NCI-H1930 (cell line): ENCODE measurements around the gene FANCI.
"Not testable (repeated sequence)": the region's sequence is repeated elsewhere in the genome, so short reads cannot be mapped to it uniquely, and the experiment has no call there.

Experiments
- DNase-seq, 2 experiments: peaks; one replicate each; lab custom pipeline; 2025; lab: John Stamatoyannopoulos, UW

FANCI gene

DNA sequence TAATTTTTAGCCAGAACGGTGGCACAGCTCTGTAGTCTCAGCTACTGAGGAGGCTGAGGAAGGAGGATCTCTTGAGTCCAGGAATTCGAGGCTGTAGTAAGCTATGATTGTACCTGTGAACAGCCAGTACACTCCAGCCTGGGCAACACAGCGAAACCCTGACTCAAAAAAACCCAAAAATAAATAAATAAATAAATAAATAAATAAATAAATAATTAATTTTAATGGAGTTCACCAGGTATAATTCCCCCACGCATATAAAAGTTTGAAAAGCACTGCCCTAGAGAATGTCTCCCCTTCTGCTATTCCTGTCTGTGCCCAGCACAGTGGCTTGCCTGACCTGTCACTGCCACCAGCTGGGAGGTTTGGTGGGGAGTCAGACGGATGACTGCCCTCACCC lies 18.2 kb upstream of the FANCI start:
- no peak for DNase-seq

DNA sequence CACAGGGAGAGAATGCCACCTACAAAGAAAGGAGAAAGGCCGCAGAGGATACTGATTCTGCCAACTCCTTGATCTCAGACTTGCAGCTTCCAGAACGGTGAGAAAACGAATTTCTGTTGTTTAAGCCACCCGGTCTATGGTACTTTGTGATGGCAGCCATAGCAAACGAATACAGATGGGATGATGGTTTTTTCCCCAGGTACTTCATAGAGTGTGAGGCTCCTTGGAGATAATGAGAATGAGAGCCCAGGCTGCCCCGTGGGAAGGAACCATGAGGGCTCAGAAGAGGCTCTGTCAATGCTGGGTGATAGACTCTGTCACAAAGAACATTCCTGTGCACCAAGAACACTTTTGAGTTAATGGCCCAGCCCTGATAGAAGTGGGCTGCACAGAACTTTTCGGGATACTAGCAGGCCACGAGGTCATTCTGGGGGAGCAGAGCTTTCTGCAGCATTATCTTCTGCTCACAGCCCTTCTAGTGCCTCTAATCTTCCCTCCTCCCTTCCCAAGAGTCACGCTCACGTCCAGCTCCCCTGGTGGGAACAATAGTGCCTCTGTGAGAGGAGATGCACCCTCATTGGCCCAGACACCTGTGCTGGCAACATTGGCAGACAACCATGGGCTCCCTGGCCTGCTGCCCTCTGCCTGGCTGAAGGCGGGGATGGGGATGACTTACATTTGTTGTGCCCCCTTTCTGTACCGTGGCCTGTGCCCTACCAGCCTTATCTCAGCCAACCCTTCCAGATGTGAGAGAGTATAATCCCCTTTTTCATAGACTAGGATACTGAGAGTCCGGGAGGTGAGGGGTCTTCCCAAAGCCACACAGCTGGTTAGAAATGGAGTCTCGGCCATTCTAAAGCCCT lies 17.2 kb upstream of the FANCI start:
- no peak for DNase-seq

DNA sequence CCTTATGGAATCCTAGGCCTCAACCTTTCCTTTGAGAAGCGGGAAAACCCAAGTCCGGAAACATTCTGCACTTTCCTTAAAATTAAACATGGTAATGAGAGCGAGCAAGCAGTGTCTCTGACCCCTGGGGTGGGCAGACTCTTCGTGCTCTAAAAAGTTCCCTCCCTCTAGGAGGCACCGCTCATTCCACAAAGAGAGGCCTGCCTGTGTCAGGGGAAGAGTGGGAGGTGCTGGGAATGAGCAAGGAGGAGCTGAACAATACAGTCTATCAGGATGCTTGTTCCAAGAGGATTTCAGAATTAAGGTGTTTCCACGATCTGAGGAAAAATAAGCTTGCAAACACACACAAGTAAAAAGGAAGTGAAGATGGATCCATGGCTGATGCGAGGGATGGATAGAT lies 16.4 kb upstream of the FANCI start:
- no peak for DNase-seq

DNA sequence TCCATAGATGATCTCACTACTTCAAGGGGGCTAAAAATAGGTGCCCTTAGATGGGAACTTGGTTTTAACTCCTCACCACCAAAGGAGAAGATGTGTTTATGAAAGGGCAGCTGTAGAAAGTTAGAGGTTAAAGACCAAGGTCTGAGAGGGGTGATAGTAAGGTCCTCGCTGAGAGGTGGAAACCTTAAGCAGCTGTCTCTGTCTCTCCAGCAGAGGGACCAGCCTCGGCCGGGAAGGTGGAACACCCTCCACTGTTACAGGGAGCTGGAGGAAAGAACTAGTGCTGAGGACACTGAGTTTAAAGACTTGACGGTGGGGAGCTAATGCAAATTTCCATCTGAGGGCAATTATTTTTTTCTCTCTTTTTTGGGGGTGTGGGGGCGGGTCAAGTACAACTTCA lies 13.5 kb upstream of the FANCI start:
- no peak for DNase-seq

DNA sequence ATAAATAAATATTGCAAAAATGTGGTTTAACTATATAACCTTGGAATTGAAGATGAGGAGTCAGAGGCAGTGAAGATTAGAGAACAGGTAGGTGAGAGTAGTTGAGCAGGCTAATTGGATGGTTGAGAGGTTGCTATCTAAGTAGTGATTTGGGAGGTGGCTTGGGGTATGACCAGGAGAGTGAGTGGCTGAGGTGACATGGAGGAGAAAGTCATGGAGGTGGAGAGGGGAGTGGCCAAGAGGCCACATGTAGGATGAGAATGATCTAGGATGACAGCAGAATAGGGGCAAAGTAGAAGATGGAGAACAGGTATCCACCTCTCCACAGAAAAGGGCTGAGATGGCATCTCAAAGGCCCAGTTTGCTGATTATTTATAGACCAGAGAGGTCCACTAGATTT lies 11.9 kb upstream of the FANCI start:
- no peak for DNase-seq

DNA sequence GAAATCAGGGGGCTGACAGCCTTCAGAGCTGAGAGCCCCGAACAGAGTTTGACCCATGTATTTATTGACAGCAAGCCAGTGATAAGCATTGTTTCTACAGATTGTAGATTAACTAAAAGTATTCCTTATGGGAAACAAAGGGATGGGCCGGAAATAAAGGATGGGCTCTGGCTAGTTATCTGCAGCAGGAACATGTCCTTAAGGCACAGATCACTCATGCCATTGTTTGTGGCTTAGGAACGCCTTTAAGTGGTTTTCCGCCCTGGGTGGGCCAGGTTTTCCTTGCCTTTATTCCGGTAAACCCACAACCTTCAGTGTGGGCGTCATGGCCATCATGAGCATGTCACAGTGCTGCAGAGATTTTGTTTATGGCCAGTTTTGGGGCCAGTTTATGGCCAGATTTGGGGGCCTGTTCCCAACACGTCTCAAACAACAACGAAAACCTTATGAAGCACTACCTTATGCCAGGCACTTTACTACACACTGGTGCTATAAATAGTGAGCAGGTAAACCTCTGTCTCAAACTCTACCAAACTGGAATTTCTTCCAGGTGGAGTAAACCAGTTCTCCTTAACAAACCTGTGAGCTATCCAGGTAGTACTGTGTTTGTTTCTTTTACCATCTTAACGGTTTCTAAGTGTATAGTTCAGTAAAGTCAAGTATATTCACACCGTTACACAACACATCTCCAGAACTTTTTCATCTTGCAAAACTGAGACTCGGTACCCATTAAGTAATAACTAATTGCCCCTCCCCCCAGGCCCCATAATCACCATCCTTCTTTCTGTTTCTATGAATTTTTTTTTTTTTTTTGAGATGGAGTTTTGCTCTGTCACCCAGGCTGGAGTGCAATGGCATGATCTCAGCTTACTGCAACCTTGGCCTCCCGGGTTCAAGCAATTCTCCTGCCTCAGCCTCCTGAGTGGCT lies 3.6 kb upstream of the FANCI start:
- not testable (repeated sequence) for DNase-seq

DNA sequence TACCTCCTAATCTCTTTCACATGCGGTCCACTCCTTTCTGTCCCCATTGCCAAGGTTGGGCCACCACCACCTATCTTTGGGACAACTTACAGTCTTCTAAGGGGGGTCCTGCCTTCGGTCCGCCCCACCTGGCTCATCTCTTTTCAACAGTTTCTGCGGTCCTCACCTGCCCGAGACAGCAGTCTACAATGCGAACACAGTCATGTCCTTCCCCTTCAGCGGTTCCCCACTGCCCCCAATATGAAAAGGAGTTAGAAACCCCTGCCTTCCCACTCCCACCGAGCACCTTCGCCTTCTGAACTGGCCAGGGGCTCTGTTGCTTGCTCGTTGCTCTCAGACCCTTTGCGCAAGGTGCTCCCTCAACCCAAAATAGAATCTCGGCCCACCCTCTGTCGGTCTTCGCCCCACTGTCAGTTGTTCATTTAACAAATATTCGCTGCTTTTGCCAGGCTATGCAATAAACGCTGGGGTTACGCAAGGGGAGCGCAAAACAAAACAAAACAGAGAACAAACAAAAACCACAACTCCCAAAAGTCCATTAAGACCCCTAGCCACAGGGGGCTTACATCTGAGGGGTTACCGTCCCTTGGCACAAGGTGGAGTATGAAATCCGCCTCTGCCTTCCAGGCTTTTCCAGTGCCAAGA lies 611 bp upstream of the FANCI start:
- DNase-seq: no peak

DNA sequence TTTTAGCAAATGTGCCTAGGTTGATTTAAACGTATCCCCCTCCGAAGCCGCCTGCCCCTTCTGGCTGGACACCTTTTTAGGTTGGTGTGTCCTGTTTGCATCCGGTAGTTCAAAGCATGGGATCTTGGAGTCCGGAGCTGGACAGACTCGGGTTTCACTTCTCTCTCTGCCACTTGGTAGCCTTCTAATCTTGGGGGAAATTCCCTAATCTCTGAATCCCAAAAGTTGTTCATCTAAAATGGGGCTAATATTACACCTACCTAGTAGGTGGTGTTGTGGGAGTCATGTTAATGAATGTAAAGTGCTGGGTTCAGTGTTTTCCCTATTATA lies 760 bp downstream of the FANCI start:
- DNase-seq: no peak

DNA sequence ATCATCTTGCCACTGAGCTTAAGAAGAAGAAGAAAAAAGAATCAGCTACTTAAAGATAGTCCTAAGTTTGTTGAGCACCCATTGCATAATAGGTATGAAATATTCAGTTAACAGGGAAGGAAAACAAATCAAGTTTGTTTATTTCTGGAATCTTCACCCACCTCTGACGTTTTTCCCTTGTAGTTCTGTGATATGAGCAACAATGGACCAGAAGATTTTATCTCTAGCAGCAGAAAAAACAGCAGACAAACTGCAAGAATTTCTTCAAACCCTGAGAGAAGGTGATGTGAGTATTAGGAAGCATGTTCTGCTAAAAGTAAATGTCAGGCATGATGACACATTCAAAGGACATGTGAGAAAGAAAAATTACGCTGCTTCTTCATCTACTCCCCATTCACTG lies 3.7 kb downstream of the FANCI start:
- no peak for DNase-seq

DNA sequence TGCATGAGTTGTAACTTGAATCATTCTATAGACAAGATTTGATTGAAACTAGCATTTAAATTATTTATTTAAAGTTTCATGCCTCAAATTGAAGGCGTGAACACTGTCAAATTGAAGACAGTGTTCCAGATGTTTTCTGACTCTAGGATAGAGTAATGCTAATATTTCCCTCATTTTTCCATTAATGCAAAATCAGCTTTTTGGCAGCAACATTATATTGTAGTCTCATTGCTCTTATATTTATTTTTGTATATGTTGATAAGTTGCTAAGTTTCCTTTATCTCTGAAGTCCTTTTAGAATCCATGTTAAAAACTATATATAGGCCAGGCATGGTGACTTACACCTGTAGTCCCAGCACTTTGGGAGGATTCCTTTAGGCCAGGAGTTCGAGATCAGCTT lies 4.8 kb downstream of the FANCI start:
- no peak for DNase-seq

DNA sequence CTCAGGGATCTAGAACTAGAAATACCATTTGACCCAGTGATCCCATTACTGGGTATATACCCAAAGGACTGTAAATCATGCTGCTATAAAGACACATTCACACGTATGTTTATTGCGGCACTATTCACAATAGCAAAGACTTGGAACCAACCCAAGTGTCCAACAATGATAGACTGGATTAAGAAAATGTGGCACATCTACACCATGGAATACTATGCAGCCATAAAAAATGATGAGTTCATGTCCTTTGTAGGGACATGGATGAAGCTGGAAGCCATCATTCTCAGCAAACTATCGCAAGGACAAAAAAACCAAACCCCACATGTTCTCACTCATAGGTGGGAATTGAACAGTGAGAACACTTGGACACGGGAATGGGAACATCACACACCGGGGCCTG lies 6.4 kb downstream of the FANCI start:
- DNase-seq: not testable (repeated sequence)

DNA sequence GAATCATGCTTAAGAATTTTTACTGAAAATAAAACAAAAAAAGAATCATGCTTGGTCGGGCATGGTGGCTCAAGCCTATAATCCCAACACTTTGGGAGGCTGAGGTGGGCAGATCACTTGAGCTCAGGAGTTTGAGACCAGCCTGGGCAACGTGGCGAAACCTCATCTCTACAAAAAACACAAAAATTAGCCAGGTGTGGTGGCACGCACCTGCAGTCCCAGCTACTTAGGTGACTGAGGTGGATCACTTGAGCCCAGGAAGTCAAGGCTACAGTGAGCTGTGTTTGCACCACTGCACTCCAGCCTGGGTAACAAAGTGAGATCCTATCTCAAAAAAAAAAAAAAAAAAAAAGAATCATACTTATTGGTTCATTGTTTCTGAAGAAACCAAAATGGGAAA lies 33.5 kb downstream of the FANCI start:
- DNase-seq: not testable (repeated sequence)

DNA sequence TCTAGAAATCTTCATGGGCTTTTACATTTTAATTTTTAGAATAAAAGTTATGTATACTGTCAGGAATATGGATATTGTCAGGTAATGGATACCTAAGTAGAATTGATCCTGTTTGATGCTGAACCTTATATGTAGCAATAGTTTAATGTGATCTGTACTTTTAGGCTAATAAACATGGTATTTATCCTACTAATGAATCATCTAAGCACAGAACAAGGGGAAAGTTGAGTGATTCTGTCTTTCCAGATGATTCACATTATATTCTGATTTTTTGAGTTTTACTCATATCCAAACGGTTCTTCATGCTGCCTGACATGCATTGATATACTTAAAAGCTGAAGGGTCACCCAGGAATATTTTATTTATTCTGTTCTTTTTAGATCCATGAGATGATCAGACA lies 34.5 kb downstream of the FANCI start:
- DNase-seq: no peak

DNA sequence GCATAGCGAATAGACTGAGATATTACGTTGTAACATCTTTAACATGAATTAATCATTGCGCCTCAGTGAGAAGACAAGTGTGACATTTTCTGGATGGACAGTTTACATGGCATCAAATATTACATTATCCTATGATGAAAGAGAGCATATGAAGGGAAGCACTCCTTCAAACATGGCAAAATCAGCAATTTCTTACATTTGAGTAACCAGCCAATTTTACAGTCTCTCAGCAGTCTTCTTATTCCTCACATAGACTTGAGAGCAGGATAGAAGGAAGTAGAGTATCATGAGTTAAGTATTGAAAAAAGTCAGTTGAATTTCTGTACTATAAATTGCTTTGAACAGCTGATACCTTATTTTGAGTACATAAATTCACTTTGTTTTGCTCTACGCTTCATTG lies 38.9 kb downstream of the FANCI start:
- no peak for DNase-seq

DNA sequence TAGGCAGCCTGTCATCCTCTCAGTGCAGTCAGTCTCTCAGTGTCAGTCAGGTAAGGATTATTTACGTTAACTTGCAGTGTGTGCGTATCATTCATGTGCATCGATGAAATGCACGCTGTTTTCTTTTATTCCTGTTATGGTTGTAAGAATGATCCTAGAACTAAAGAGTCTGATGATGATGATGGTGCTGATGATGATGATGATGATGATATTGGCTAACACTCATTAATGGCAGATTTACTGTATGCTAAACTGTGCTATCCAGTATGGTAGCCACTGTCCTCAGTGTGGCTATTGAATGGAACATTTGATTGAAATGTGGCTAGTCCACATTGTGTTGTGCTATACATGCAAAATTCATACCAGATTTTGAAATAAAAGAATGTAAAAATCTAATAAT lies 39.4 kb downstream of the FANCI start:
- no peak for DNase-seq

DNA sequence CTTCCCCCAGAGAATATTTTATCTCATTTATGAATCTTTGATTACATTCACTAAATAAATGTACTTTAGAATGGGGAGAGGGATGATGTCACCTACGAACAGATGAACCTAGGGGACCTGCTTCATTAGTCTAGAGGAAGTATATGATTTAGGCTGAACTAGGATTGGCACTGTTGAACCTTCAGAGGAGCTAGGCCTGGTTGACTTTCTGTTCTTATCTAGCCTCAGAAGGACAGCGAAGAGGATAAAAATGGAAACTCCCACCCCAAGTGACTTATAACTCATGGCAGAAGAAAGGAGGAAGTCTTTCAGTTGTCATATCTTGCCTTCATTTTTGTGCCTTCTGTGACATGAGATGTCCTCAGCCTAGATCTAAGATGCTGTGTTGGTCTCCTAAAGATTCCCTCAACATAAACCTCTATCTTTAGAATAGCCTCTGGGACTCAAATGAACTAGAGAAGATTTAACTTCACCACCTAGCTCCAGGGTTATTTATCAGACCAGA lies 48.2 kb downstream of the FANCI start:
- no peak for DNase-seq

DNA sequence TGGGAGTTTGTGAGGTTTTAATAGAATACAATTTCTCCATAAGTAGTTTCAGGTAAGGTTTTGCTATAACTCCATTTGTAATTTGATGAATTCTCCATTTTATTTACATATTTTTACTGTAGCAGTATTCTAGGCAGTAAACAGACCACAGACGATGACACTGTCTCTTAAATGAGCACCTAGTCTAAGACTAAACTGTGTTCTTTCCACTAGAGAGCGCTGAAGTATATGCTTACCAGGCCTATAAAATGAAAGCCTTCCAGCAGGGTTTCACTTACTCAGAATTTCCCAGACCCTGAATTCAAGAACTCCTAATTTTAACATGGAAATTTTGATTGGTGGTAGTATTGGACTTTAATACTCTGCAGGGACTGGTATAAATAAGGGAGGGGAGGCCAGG lies 49.2 kb downstream of the FANCI start:
- DNase-seq: no peak

DNA sequence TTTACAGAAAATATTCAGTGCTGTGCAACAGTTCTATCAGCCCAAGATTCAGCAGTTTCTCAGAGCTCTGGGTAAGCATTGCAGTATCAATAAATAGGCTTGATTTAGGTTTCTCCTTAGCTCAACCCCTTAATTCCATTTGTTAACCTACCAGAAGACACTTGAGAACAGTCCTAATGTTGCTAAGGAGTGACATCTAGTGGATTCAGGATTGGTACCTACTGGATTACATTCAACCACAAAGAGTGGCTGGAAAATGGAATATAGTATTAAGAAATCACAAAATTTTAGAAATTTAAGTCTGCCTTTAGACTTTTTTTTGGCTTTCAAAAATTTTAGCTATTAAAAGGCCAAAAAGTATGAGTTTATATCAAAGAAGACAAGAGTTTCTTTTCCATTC lies 56.1 kb downstream of the FANCI start:
- no peak for DNase-seq

DNA sequence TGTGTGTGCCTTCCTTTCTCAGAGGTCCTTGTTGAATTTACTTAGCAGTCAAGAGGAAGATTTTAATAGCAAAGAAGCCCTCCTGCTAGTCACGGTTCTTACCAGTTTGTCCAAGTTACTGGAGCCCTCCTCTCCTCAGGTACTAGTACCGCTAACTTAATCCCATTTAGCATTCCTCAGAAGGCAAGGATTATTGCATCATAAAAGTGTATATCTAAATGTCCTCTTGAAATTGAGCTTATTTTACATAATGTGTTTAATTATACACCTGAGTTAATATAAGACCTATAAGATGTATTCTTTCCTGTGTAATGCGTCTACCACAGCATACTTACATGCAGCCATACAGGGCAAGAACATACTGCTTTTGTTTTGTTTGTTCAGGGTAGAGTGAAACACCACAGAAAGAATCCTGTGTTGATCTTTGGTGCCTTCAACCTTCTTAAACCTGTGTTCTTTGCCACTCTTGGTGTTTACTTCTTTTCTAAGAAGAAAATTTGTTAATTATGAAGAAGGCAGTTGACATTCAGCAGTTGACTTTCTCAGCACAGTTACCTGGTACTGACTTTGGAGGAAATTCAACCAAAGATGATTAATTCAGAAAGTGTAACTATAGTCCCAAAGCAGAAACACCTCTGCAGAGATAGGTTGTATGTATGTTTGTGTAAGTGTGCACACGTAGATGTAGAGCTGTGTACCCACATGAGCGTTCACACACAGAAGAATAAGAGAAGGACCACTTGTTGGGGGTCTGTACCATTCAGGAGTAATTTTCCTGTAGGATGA lies 57.7 kb downstream of the FANCI start:
- no peak for DNase-seq

DNA sequence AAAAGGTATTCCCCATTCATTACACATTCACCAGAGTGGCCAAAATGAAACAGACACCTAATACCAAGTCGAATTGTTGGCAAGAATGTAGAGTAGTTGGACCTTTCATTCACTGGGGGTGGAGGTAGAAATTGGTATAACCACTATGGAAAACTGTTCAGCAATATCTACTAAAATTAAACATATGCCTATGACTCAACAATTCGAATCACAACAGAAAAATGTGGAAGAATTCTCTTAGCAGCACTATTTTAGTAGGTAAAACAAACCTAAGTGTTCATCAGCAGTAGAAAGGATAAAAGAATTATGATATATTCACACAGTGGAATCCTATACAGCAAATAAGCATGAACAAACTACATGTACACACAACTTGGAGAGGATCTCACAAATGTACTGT lies 60.2 kb downstream of the FANCI start:
- no peak for DNase-seq

DNA sequence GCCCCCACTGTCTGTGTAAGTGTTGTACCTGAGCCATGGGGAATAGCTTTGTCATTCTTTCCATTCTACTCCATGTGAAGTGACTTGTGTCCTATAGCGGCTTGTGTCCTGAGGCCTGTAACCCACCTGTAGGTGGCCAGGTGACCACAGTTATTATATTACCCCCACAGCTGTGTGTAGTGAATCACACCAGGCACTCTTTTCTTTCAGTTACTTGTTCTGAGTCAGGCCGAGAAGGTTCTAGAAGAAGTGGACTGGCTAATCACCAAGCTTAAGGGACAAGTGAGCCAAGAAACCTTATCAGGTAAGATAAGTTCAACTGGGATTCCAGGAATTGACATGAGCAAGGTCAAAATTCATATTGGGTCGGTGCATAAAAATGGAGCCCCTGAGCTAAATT lies 61.6 kb downstream of the FANCI start:
- no peak for DNase-seq

DNA sequence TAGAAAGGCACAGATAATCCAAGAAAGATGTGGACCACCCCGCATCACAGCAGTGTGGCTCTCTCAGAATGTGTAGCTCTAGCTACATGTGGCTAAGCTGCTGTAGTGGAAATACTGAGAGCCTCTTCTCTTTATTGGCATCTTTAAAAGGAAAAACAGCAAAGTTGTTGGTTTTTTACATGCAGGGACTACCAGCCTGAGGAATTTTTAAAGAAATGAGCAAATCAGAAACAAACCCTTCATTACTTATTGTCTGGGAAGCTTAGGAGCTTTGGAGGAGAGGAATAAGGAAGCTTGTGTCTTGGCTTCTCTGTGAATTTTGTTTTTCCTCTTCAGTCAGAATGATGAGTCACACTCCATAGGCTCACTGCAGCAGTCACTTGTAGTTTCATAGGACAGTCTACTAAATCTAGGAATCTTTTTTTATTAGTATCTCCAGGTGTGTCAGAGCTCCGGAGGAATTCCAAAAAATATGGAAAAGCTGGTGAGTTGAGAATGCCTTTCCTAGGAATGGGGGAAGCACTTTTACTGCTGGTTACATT lies 63.3 kb downstream of the FANCI start:
- no peak for DNase-seq
